Fibroblast of lung (primary cell): ENCODE results near the gene PRDX2. TPM values are rescaled to one million over a fixed set of nuclear protein-coding genes. Genes with fewer than 3 reads are reported as not detected.

ENCODE experiments used
- DNase-seq, 2 donors: peaks; one replicate each; pipeline versions ENCODE4 v3.0.0 to v3.0.0-alpha.2; 2010; ENCODE audit warnings: low read depth in 2 of 2
- H2AFZ ChIP-seq: 2 replicates; pipeline ENCODE4 v1.5.1; 2012; ENCODE audit warnings: low read length, control low read depth, inconsistent platforms
- H3K27ac ChIP-seq: 2 replicates; pipeline ENCODE4 v1.5.1; 2011; ENCODE audit warnings: low read length, control low read depth; ENCODE audit not compliant: insufficient read depth
- H3K27me3 ChIP-seq: 2 replicates; pipeline ENCODE4 v1.5.1; 2011; ENCODE audit warnings: mild to moderate bottlenecking, low read length; ENCODE audit not compliant: control insufficient read depth, insufficient read depth
- H3K36me3 ChIP-seq: 2 replicates; pipeline ENCODE4 v1.5.1; 2011; ENCODE audit warnings: low read length; ENCODE audit not compliant: control insufficient read depth, insufficient read depth
- H3K4me1 ChIP-seq: 2 replicates; pipeline ENCODE4 v1.5.1; 2011; ENCODE audit warnings: low read length; ENCODE audit not compliant: control insufficient read depth, insufficient read depth; ENCODE audit errors: extremely low read depth
- H3K4me2 ChIP-seq: 2 replicates; pipeline ENCODE4 v1.5.1; 2011; ENCODE audit warnings: low read length, control low read depth; ENCODE audit not compliant: insufficient read depth; ENCODE audit errors: extremely low read depth
- H3K4me3 ChIP-seq, 4 experiments: fragments of 200-600 bp in 1 of 4; sonication (generic) in 1 of 4; replicated peaks in 1 of 4; 2 replicates each; pipeline ENCODE4 v1.5.1; 2011 to 2016; ENCODE audit warnings: low read length in 4 of 4, low read depth in 3 of 4, mild to moderate bottlenecking in 3 of 4, control low read depth in 2 of 4, inconsistent platforms in 1 of 4, mixed read lengths in 1 of 4; ENCODE audit not compliant: insufficient read depth in 1 of 4; ENCODE audit errors: control extremely low read depth in 1 of 4
- H3K79me2 ChIP-seq: 2 replicates; pipeline ENCODE4 v1.5.1; 2012; ENCODE audit warnings: mild to moderate bottlenecking, low read length, inconsistent platforms; ENCODE audit not compliant: control insufficient read depth, insufficient read depth
- H3K9ac ChIP-seq: 2 replicates; pipeline ENCODE4 v1.5.1; 2011; ENCODE audit warnings: mild to moderate bottlenecking, low read length, control low read depth; ENCODE audit not compliant: insufficient read depth
- H3K9me3 ChIP-seq: 2 replicates; pipeline ENCODE4 v1.5.1; 2012; ENCODE audit warnings: low read depth, low read length; ENCODE audit not compliant: control insufficient read depth, insufficient read depth
- H4K20me1 ChIP-seq: 2 replicates; pipeline ENCODE4 v1.5.1; 2011; ENCODE audit warnings: low read length; ENCODE audit not compliant: control insufficient read depth, insufficient read depth; ENCODE audit errors: extremely low read depth
- EZH2 ChIP-seq: IDR thresholded peaks from 2 replicates; pipeline ENCODE4 v1.5.1; 2012; ENCODE audit warnings: low read length, control low read depth, mild to moderate bottlenecking; ENCODE audit errors: missing control alignments
- polyA plus RNA-seq, 2 donors: library from polyadenylated mRNA; depleted of rRNA in 1 of 2; stranded (reverse) in 1 of 2; unstranded in 1 of 2; fragments of >200 nt; gene quantifications; 2 replicates each; pipeline ENCODE4 v1.2.1, GENCODE V29; 2011 to 2012; ENCODE audit warnings: missing spikeins in 1 of 2
- total RNA-seq: library from RNA; depleted of rRNA; stranded (reverse); fragments of >200 nt; gene quantifications from 2 replicates; pipeline ENCODE4 v1.2.1, GENCODE V29; 2014
- TF ChIP-seq, protein P1 (sequence below), 2 donors: IDR thresholded peaks in 1 of 2; conservative IDR thresholded peaks in 1 of 2; 1 replicate in 1 of 2; 2 replicates in 1 of 2; pipeline ENCODE4 v1.5.1; 2011 to 2012; ENCODE audit warnings: low read length in 2 of 2, control low read depth in 1 of 2, inconsistent platforms in 1 of 2, low read depth in 1 of 2, mild to moderate bottlenecking in 1 of 2

The PRDX2 gene
- total and polyA plus RNA-seq, 2 donors (not counting 1 experiment from before 2014, with no cell fraction given), result 186 to 228 TPM

- Histone ChIP-seq H2AFZ (no peak overlapping the region), H3K36me3 (peaks cover 2% of the 10 kb centered on the region), H3K4me3 (no peak overlapping the region), H3K4me2 (no peak overlapping the region), H4K20me1 (no peaks in the 10 kb centered on the region), H3K4me1 (no peaks in the 10 kb centered on the region), H3K27me3 (no peaks in the 10 kb centered on the region), H3K9me3 (no peaks in the 10 kb centered on the region), H3K9ac (no peak overlapping the region), H3K27ac (no peak overlapping the region), H3K79me2 (no peaks in the 10 kb centered on the region)
- TF ChIP-seq, protein P1, sequence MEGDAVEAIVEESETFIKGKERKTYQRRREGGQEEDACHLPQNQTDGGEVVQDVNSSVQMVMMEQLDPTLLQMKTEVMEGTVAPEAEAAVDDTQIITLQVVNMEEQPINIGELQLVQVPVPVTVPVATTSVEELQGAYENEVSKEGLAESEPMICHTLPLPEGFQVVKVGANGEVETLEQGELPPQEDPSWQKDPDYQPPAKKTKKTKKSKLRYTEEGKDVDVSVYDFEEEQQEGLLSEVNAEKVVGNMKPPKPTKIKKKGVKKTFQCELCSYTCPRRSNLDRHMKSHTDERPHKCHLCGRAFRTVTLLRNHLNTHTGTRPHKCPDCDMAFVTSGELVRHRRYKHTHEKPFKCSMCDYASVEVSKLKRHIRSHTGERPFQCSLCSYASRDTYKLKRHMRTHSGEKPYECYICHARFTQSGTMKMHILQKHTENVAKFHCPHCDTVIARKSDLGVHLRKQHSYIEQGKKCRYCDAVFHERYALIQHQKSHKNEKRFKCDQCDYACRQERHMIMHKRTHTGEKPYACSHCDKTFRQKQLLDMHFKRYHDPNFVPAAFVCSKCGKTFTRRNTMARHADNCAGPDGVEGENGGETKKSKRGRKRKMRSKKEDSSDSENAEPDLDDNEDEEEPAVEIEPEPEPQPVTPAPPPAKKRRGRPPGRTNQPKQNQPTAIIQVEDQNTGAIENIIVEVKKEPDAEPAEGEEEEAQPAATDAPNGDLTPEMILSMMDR (conservative IDR thresholded peaks at IDR 0.05 in 1 of 2, IDR thresholded peaks at IDR 0.05 in 1 of 2; ENCODE audit: low read depth in 1 of 2, low read length in 2 of 2), result no peak
- TF ChIP-seq EZH2, result no peak
- no peak for DNase-seq
Measured at GRCh38 chr19:12767150-12767549, 34.5 kb downstream of the PRDX2 start.

DNA sequence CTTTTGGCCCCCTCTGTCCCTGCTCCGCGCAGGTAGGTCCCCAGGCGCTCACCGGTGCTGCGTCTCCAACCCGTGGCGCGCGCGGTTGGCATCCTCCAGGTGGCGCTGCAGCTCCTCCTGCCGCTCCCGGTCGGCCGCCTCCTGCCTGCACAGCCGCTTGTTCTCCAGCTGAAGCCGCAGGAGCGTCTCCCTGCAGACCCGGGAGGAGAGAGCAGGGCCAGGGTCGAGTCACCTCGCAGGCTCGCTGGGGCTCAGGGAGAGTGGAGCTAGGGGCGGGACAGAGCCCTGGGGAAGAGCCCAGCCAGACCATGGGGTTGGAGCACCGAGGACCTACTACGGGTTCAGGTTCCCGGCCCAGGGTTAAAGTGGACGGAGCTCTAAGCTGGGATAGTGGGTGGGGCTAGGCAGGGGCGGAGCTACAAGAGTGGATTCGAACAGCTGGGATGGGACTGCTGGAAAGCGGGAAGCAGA is 35.5 kb downstream of the PRDX2 start:
- Histone ChIP-seq H3K9ac (no peak overlapping the region), H3K4me1 (no peaks in the 10 kb centered on the region), H2AFZ (peak overlapping the region; percentile 58), H3K9me3 (no peaks in the 10 kb centered on the region), H3K4me2 (peak overlapping the region; percentile 62), H3K4me3 (peak overlapping the region; percentile 41 to 60 (median 48)), H4K20me1 (no peaks in the 10 kb centered on the region), H3K79me2 (no peaks in the 10 kb centered on the region), H3K36me3 (peaks cover 2% of the 10 kb centered on the region), H3K27ac (no peak overlapping the region), H3K27me3 (no peaks in the 10 kb centered on the region)
- DNase-seq, result peak in 1 of 2 donors; percentile 80
- no peak for TF ChIP-seq EZH2
- TF ChIP-seq, protein P1 (conservative IDR thresholded peaks at IDR 0.05 in 1 of 2, IDR thresholded peaks at IDR 0.05 in 1 of 2; ENCODE audit: low read depth in 1 of 2, low read length in 2 of 2), result peak; percentile 55 to 69

- no peak for DNase-seq
- no peaks in the 10 kb centered on the region for H4K20me1 ChIP-seq
- H3K4me2 ChIP-seq, result no peak overlapping the region
- H3K27ac ChIP-seq, result no peak overlapping the region
- H3K4me3 ChIP-seq, result no peak overlapping the region
- H3K9ac ChIP-seq, result no peak overlapping the region
- H3K27me3 ChIP-seq, result no peaks in the 10 kb centered on the region
- no peak overlapping the region for H2AFZ ChIP-seq
- no peaks in the 10 kb centered on the region for H3K79me2 ChIP-seq
- H3K4me1 ChIP-seq, result no peaks in the 10 kb centered on the region
- no peaks in the 10 kb centered on the region for H3K9me3 ChIP-seq
- TF ChIP-seq, protein P1 (conservative IDR thresholded peaks at IDR 0.05 in 1 of 2, IDR thresholded peaks at IDR 0.05 in 1 of 2; ENCODE audit: low read depth in 1 of 2, low read length in 2 of 2), result no peak
- TF ChIP-seq EZH2, result no peak
- H3K36me3 ChIP-seq, result peaks cover 2% of the 10 kb centered on the region
Measured at GRCh38 chr19:12764698-12765097, 36.9 kb downstream of the PRDX2 start.
